Raji (cell line): Measurements from ENCODE around the gene RNF180.

ENCODE experiments used
- POLR2A ChIP-seq: IDR thresholded peaks from 2 replicates; pipeline ENCODE4 v1.6.1; 2011; ENCODE audit warnings: low read depth, low read length, control low read depth; ENCODE audit not compliant: insufficient read depth

RNF180 gene

DNA sequence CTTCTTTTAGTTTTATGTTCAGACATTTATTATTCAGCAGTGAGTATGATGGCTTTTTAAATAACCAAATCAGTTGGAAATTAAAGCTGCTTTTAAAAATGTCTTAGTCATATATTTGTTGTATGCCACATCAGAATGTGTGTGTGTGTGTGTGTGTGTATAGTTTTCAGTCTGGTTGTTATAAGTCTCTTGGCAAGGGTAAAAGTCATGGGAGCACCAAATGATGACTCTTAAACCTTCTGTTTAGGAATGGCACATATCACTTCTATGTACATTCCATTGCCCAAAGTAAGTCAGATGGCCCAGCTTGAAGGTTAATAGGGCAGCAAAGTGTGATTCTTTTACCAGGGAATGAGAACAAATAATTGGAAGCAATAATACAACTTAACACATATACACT lies 135.9 kb downstream of the RNF180 start:
- no peak for TF ChIP-seq POLR2A

DNA sequence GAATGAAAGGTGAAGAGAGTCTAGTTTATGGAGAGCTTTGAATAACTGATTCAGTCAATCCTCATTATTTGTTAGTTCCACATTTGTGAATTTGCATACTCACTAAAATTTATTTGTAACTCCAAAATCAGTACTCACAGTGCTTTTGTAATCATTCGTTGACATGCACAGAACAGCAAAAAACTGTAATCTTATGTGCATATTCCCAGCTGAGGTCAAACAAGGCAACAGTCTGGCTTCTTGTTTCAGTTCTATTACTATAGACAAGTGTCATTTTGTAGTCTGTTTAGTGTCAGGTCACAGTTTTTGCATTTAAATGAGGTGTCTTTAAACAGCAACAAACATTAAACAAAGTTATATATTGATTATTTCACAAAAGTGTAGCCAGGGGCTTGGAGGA lies 142.5 kb downstream of the RNF180 start:
- TF ChIP-seq POLR2A = no peak

DNA sequence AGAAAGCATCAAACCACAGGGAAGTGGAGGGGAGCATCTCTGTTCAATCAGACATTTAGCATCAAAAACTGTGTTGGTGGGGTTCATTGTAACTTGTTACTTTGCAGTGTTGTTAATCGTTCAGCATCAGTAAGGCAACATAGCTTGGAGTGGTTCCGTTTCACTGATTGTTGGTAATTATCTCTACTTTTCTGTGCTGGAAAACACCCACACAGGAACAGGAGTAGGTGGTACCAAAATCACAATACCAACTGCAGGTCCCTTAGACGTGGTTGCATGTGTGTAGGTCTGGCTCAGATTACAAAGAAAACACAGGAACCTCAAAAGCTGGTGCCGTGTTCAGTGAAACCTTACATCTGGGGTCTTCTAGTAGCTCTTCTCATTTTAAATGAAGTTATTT lies 146.8 kb downstream of the RNF180 start:
- no peak for TF ChIP-seq POLR2A

DNA sequence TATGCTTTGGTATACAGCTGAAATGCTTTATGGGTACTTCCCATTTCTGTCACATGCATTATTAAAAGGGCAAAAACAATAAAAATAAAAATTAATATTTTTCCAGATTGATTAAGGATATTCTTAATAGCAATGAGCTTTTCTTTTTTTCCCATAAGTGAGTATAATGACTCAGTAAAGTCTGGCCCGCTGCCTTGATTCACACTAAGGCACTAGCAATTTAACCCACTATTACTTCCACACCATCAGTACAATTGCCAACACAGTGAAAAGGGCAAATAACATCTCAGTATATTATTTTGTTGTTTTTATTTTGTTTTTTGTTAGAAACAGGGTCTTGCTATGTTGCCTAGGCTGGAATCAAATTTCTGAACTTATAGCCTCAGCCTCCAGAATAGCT lies 150.1 kb downstream of the RNF180 start:
- no peak for TF ChIP-seq POLR2A

DNA sequence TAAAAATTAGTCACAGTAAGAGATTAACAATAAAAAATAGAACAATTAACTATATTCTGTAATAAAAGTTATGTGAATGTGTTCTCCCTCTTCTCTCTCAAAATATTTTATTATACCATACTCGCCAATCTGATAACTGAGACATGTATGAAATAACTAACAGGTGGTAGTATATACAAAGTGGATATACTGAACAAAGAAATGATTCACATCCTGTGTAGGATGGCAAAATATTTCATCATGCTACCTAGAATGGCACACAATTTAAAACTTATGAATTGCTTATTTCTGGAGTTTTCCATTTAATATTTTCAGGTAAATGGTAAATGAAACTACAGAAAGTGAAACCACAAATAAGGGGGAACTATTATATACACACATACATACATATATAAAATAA lies 152.5 kb downstream of the RNF180 start:
- TF ChIP-seq POLR2A = no peak

DNA sequence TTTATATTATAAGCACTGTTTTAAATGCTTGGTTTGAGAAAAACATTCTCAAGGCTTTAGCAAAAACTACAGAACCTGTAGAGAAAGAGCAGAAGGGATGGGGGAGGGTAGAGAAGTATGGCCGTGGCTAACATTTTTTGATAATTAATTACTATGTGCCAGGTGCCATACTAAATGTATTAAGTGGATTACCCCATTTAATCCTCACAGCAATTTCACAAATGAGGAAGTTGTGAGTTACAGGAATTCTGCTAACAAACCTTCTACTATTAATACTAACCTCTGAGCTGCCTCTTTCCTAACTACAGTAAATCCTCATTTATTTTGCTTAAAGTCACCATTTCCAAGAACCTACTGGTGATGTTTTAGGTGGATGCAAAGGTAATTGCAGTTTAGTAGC lies 157.9 kb downstream of the RNF180 start:
- no peak for TF ChIP-seq POLR2A

DNA sequence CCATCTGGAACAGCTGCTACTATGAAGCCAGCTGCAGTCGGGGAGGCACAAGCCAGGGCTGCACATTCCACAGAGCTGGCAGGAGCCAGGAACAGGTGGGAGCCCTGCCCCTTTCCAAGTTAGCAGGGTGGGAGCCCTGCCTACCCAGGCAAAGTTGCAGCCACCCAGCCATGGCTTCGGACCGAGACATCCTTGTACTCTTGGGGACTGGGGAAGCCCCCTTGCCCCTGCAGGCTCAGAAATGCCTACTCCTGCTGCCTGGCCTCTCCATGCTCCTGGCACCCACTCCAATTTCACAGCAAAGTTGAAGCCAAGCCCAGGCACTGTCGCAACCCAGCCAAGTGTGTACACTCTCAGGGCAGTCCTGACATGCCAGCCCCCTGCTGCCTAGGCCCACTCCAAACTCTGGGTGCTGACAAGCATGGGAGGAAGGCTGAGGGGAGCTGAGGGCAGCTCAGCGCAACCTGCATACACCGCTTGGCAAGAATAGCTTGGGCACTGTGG lies 165.1 kb downstream of the RNF180 start:
- no peak for TF ChIP-seq POLR2A

DNA sequence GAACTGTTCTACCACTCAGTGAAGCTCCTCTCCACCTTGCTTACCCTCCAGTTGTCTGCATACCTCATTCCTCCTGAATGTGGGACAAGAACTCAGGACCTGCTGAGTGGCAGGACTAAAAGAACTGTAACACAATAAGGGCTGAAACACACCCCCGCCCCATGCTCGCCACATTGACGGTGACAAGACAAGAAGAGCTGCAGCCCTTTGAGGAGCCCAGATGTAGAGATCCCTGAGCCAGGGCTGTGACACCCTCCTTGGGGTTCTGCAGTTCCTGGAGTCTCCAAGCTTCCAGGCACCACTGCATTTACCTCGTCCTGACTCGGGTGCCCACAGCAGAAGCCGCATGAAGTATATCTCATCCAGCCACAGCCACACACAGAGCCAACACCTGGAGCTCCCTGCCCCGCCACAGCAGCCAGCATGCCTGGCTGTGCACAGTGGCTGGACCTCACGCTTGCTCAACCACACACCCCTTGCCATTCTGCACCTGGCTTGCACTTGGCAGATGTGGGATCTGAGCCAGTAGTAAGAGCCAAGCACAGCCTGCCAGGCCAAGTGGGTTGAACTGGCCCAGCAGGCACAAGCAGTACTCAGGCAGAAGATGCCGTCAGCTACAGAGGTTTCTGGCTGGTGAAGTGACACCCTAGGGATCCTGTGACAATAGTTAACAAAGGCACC lies 166.1 kb downstream of the RNF180 start:
- TF ChIP-seq POLR2A = no peak

DNA sequence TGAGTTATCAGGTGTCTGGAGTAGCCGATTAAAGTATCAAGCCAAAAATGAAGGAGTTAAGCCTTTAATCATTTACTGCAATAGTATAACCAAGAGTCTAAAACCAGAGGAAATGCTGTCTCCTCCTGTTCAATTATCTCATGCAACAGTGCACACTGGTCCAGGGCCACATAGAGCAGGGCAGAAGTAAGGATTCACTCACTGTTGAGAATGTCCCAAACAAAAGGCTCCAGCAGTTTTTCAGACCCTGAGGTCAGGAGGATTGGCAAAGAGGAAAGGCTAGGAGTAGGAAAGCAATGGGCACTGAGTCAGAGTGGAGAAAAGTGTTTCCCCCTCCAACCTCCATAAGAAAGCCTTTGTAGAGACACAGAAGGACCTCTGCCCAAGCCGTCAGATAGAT lies 168.2 kb downstream of the RNF180 start:
- TF ChIP-seq POLR2A = no peak

DNA sequence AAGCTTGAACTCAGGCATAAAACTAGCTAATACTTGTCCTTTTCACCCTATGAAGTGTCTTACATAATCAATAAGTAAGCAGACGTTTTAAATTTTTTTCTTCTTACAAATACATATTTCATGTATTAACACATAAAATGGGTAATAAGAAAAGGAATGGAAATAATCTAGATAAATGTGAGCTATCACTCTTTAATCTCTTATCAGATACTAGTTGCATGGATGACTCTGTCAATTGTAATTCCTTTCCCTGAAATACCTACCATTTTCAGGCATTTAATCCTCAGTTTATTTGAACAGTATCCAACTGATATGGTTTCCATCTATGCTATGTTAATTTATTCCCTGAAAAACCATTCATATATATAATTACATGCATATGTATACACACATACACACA lies 174.1 kb downstream of the RNF180 start:
- TF ChIP-seq POLR2A = no peak

DNA sequence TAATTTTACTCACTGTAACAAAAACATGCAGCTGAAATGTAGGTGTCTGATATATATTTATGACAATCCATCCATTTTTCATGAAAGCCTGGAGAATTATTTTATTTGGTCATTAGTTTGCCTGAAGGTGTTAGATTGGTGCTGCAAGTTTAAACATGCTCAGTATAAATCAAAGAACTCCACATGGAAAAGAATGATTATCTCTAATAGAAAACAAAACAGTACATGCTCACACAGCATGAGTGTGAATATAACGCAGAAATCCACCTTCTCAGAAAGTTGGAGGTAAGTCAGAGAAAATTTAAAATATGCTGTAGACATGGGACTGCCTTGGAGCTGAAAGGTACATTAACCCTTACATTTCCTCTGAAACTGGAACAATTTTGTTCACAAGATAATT lies 174.7 kb downstream of the RNF180 start:
- no peak for TF ChIP-seq POLR2A

DNA sequence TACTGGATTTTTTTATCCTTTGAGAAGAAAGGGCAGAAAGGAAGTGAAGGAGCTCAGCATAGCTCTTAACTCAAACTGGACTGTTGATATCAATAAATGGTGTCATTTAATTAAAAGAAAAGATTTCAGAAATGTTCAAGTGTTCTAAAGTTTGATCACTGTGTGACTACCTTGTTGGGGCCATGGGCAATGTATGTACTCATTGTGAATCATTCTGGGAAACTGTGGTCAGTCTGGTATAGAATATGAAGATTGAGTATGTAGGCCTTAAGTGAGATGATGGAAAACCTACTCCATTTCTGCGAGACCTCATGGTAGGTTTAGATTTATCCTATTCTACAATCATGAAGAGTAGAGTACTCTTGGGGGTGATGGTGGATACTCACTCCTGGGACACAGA lies 175.7 kb downstream of the RNF180 start:
- no peak for TF ChIP-seq POLR2A

DNA sequence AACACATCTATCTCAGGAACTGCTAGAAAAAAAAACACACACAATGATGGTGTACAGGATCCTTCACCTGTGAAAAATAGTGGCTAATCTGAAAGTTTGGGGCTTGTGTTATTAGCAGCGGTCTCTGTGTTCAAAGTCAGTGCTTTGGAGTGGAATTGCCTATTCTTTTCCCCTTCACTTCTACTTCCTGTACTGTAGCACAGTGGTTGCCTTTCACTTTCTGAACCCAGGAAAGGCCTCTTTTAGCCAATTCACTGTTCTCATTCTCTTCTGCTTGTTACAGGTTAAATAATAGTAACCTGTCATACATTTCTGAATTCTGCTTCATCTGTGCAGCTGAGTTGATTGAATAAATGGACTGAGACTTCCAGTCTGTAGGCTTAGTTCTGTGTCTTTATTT lies 178.9 kb downstream of the RNF180 start:
- TF ChIP-seq POLR2A = no peak

DNA sequence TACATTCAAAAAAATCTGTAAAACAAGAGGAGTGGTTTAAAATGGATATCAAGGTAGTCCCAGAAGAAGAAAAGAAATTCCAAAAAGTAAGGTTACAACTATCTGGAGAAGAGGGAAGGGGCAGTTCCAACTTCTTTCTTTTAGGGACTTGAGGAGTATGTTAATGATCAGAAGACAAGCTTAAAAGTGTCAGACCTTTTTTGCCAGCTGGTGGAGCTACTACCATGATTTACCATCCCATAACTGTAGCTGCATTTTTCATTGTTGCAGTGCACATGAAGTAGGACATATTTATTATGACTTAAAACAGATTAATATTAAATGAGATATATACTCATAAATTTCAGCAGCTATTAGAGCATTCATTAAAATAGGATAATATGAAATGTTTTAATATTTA lies 181.7 kb downstream of the RNF180 start:
- TF ChIP-seq POLR2A = no peak

DNA sequence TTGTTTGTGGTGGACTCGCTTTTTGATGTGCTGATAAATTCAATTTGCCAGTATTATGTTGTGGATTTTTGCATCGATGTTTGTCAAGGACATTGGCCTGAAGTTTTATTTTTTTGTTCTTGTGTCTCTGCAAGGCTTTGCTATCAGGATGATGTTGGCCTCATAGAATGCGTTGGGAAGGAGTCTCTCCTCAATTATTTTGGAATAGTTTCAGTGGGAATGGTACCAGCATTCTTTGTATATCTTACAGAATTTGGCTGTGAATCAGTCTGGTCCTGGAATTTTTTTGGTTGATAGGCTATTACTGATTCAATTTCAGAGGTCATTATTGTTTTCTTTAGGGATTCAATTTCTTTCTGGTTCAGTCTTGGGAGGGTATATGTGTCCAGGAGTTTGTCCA lies 198.8 kb downstream of the RNF180 start:
- TF ChIP-seq POLR2A = no peak

DNA sequence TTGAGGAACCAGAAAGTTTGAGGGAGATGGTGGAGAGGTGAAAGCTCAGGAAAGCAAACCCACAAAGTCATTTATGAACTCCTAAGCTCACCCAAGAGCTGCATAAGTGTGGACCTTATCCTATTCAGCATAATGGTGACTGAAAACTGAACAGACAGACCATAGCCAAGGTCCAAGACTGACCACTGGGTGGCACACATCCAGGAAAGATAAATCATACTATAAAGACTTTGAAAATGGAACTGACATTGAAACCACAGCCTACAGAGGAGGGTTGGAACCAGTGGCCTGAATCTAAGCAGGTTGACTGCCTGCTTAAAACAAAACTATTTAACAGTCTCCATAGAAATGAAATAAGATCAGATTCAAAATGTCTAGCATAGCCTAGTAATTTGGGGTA lies 219.1 kb downstream of the RNF180 start:
- TF ChIP-seq POLR2A = no peak

DNA sequence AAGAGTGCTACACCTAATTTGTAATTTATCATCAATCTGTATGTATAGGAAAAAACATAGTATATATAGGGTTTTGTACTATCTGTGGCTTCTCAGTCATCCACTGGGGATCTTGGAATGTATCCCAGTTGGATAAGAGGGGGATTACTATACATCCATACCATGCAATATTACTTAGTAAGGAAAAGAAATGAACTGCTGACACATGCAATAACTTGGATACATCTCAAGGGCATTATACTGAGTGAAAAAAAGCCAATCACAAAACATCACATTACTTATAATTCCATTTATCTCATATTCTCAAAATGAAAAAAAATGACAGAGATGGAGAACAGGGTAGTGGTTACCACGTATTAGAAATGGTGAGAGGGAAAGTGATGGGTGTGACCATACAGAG lies 231.9 kb downstream of the RNF180 start:
- no peak for TF ChIP-seq POLR2A
